ENCODE results near the gene MMP11.
"Not testable (repeated sequence)": the region's sequence is repeated elsewhere in the genome, so short reads cannot be mapped to it uniquely, and the experiment has no call there.

MMP11 gene

GRCh38 chr22:23772649-23773473 lies at the start of gene MMP11:
Gene MMP11 (plus strand): TSS chr22:23772849. CDS start chr22:23772871, 22 bp downstream.
- DNase-seq (ENCODE audit: low spot score): peak; percentile 65

- DNase-seq (ENCODE audit: low spot score): not testable (repeated sequence)
Measured at GRCh38 chr22:23728108-23728507, 44.5 kb upstream of the MMP11 start.

- no peak for DNase-seq (ENCODE audit: low spot score)
Measured at GRCh38 chr22:23737696-23738095, 35.0 kb upstream of the MMP11 start.

GRCh38 chr22:23742505-23743264 lies 30.0 kb upstream of the MMP11 start:
- no peak for DNase-seq (ENCODE audit: low spot score)

- DNase-seq (ENCODE audit: low spot score): no peak
Measured at GRCh38 chr22:23743303-23743705, 29.3 kb upstream of the MMP11 start.

DNA sequence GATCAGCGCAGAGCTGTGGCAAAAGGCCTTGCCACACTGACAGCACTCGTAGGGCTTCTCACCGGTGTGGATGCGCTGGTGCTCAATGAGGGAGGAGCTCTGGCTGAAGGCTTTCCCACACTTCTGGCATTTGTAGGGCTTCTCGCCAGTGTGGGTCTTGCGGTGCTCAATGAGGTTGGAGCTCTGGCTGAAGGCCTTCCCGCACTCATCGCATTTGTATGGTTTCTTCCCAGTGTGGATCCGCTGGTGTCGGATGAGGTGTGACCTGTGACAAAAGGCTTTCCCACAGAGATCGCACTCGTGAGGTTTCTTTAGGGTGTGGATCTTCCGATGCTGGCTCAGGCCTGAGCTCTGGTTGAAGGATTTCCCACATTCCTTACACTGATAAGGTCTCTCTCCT lies 28.6 kb upstream of the MMP11 start:
- no peak for DNase-seq (ENCODE audit: low spot score)

DNA sequence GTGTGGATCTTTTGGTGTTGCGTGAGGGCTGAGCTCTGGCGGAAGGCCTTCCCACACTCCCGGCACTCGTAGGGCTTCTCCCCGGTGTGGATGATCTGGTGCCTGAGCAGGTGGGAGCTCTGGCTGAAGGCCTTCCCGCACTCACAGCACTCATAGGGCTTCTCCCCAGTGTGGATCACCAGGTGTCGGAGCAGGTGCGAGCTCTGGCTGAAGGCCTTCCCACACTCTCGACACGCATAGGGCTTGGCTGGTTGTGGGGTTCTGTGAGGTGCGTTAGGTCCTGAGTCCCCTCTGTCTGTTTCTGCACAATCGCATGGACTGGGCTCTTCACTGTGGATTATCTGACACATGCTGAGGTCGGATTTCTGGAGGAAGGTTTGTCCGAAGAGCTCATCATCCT lies 28.2 kb upstream of the MMP11 start:
- no peak for DNase-seq (ENCODE audit: low spot score)

- DNase-seq (ENCODE audit: low spot score): no peak
Measured at GRCh38 chr22:23745791-23746190, 26.9 kb upstream of the MMP11 start.

DNA sequence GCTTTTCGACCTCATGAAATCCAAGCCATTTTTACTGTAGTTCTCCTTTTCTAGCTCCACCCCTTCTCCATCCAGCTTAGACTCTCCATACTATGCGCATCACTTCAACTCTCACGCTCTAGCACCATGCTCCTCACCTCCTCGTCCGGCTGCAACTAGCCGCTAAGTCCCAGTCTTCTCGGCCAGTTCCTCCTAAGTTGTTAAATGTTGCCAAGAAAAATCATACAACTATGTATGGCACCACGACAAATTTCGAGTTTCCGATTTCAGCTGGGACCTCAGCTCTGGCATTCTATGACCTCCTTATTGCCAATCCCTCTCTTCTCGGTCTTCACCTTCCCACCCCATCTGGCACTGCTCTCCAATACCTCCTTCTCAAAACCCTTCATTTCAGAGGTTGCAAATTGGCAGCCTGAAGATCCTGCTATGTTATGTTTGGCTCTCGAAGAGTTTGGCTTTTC lies 22.8 kb upstream of the MMP11 start:
- DNase-seq (ENCODE audit: low spot score): no peak

DNA sequence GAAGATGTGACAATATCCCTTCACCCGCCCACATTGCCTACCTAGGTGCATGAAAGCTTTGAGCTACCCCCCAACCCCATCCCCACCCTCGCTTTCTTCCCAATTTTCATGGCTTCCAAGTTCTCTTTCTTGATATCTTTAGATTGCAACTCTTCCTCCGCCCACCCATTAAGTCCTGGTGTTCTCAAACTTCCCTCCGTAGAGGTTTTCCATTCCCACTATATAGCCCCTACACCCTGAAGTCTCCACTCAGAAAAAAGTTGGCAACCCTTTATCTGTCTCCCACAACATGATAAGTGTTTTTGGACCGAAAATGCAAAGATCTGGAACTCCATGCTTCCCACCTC lies 22.3 kb upstream of the MMP11 start:
- no peak for DNase-seq (ENCODE audit: low spot score)

GRCh38 chr22:23750714-23751440 lies 21.8 kb upstream of the MMP11 start, which contains the start of gene ZNF70:
Gene ZNF70 (minus strand): TSS chr22:23751112. CDS start chr22:23745140, 5,972 bp downstream.
- peak; percentile 87 for DNase-seq (ENCODE audit: low spot score)

GRCh38 chr22:23751441-23751996 lies 21.1 kb upstream of the MMP11 start:
- no peak for DNase-seq (ENCODE audit: low spot score)

DNA sequence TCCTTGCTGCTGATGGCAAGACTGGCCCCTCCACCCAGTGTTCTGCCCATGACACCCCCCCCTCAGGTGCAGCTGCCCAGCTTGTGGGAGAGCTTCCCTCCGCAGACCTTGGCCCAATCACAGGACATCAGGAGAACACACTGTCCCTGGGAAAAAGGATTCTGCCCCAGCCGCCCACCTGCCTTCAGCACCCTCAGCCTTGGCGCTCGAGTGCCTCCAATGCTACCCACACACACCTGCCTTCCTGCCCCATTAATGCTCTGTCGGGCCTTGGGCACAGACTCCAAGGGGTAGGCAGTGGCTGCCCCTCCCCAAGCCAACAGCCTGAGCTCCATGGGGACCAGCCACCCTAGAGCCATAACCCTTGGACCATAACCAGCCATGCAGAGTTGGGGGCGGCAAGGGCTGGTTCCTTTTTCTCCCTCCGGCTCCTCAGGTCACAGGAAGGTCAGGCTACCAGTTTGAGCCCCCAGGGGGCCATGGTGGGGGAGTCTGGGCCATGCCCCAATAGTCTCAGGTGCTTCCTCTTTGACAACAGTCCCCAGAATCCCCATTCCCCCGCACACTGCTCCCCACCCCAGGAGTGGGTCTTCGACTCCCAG lies 20.5 kb upstream of the MMP11 start:
- DNase-seq (ENCODE audit: low spot score): no peak

GRCh38 chr22:23752750-23753149 lies 19.9 kb upstream of the MMP11 start:
- no peak for DNase-seq (ENCODE audit: low spot score)

GRCh38 chr22:23753385-23753784 lies 19.3 kb upstream of the MMP11 start:
- DNase-seq (ENCODE audit: low spot score): no peak

GRCh38 chr22:23754220-23754919 lies 18.3 kb upstream of the MMP11 start, which contains the start of gene VPREB3:
Gene VPREB3 (minus strand): TSS chr22:23754425. CDS start chr22:23754363, 62 bp downstream.
- no peak for DNase-seq (ENCODE audit: low spot score)

DNA sequence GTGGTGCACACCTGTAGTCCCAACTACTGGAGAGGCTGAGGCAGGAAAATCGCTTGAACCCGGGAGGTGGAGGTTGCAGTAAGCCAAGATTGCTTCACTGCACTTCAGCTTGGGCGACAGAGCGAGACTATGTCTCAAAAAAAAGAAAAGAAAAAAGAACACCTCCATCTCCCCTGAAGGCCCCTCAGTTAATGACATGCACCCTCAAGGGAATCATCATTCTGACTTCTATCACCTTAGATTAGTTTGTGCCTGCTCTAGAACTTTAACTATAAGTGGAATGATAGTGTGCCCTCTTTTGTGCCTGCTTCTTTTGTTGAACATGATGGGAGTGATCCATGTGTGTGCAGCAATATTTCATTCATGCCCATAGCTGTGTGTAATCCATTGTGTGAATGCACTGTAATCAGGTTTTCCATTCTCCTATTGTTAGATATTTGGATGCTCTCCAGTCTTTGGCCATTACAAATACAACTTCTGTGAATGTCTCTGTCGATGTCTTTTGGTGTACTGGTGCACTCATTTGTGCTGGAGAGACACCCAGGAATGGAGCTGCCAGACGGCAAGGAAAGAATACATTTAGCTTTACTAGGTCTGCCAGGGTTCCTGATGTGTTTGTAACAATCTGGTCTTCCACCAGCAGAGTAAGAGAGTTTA lies 17.5 kb upstream of the MMP11 start:
- no peak for DNase-seq (ENCODE audit: low spot score)

GRCh38 chr22:23755711-23756110 lies 16.9 kb upstream of the MMP11 start:
- DNase-seq (ENCODE audit: low spot score): no peak

DNA sequence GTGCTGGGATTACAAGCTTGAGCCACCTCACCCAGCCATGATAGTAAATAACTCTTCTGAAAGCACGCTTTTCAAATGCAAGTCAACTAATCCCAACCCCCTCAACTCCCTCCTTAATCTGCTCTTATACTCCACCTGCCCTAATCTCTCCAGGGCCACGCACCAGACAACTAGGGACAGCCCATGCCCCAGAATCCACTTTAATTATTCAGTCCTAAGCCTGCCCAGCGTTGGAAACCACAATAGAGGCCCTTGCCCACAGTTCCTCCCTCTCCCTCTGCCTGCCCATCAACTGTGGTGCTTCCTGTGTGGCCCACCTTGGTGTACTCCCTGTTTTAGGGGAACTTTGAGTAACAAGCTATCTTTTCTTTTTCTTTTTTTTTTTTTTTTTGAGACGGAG lies 15.8 kb upstream of the MMP11 start:
- no peak for DNase-seq (ENCODE audit: low spot score)

DNA sequence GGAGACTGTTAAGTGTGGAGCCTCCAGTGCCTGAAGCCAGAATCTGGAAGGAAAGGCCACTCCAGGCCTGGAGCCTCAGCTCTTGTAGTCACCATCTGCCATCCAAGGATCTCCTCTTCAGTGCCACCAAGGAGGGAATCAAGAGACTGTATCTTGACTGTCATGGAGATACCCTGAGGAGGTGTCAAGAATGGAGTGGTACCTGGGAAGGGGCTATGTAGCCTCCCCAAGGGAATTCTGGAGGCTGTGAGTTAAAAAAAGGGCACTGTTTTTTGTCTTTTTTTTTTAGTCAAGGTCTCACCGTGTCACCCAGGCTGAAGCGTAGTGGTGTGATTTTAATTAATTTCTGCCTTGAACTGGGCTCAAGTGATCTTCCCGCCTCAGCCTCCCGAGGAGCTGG lies 13.1 kb upstream of the MMP11 start:
- no peak for DNase-seq (ENCODE audit: low spot score)
